Esophagus (tissue), 2 donors: ENCODE results near the gene LIPT2. TPM values are rescaled to one million over a fixed set of nuclear protein-coding genes. Genes with fewer than 3 reads are reported as not detected.

Source experiments
- H3K27ac ChIP-seq, 2 donors: one replicate each; pipeline ENCODE4 v1.5.1; 2013; ENCODE audit warnings: low read depth in 2 of 2, mild to moderate bottlenecking in 2 of 2, inconsistent platforms in 1 of 2, low read length in 1 of 2, moderate library complexity in 1 of 2
- H3K27me3 ChIP-seq, 2 donors: one replicate each; pipeline ENCODE4 v1.6.1; 2013; ENCODE audit warnings: low read length in 2 of 2, control low read depth in 1 of 2, mild to moderate bottlenecking in 1 of 2; ENCODE audit not compliant: insufficient read depth in 2 of 2, control insufficient read depth in 1 of 2
- H3K36me3 ChIP-seq, 2 donors: one replicate each; pipeline ENCODE4 v1.6.1; 2013; ENCODE audit warnings: low read length in 1 of 2; ENCODE audit not compliant: control insufficient read depth in 2 of 2, insufficient read depth in 2 of 2
- H3K4me1 ChIP-seq, 2 donors: one replicate each; pipeline ENCODE4 v1.6.1; 2013; ENCODE audit warnings: low read length in 1 of 2; ENCODE audit not compliant: control insufficient read depth in 2 of 2, insufficient read depth in 2 of 2
- H3K4me3 ChIP-seq, 2 donors: one replicate each; pipeline ENCODE4 v1.5.1; 2013; ENCODE audit warnings: low read length in 2 of 2, mild to moderate bottlenecking in 2 of 2, low read depth in 1 of 2, moderate library complexity in 1 of 2
- H3K9me3 ChIP-seq, 2 donors: one replicate each; pipeline ENCODE4 v1.6.1; 2013; ENCODE audit warnings: mild to moderate bottlenecking in 2 of 2, low read depth in 1 of 2, low read length in 1 of 2, moderate library complexity in 1 of 2; ENCODE audit not compliant: control insufficient read depth in 2 of 2, insufficient read depth in 1 of 2
- WGBS, 2 donors: extraction: QIAGEN DNeasy Blood & Tissue Kit; methylation state at CpG; one replicate each; pipeline ENCODE4 v1.1.7; 2013; 5-methylcytosine and 5-hydroxymethylcytosine counted together
- polyA plus RNA-seq, 2 donors: library from polyadenylated mRNA; stranded (reverse); fragments of 200-250 nt; gene quantifications; one replicate each; pipeline ENCODE4 v1.2.3, GENCODE V29; 2013
- donor health status: healthy with polysubstance abuse.
- donor health status: Bipolar disorder and iron deficiency.

Gene LIPT2
- polyA plus RNA-seq, 2 donors, result 1.5 to 2.5 TPM

DNA sequence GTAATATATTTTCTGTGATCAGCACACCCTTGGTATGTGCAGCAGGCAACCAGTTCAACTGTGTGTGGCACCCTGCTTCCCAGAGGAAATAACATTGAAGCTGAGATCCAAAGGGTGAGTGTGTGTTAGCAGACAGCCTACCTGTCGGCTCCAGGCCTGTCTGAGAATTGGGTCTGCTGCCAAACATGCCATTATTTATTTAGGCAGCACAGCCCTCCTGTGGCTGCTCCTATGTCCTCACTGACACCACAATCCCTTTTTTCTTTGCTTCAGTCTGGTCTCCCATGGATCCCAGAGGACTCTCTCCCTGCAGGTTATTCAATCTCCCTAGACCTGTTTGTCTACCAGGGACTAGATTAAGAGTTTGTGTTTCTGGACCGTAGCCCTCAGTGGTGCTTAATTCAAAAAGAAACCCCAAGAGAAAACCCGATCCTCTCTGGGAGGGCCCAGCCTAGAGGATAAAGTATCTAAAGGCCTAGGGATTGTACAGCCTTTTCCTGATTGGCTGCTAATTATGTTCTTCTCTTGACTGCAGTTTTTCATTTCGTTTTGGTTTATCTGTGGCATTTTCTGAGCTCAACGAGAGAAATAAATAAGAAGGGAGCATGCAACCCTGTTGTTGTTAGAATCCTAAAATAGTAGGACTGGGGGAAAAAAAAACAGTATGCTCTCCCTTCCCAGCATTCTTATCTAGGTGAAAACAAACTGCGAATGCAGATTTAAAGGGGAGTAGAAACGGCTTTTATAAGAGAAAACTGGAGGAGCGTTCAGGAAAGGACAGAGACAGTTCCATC lies 50.3 kb downstream of the LIPT2 start:
- Histone ChIP-seq H3K4me3 (no peak overlapping the region), H3K4me1 (peaks cover 0 to 2% of the 10 kb centered on the region in 2 donors), H3K27ac (no peak overlapping the region), H3K9me3 (no peaks in the 10 kb centered on the region), H3K27me3 (no peaks in the 10 kb centered on the region), H3K36me3 (no peaks in the 10 kb centered on the region)
- 41 to 44% methylated on average over 8 of the region's 8 CpGs for WGBS, 2 donors

DNA sequence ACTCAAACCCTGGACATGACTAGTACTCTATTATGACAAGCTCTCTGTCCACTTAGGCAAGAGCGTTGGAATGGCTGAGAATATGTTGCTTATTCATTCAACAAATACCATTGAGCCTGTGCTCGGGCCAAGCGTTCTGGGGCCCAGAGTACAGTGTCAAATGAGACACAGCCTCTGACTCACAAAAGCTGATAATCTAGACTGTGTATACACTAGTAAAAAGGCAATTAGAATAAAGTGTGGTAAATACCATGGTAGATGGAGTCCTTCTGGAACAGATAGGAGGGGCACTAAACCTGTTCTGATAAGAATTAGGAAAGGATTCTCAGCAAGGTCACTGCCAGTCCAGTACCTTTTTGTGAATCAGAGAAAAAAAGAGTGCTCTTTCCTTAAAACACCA lies 50.9 kb downstream of the LIPT2 start:
- no peak overlapping the region for H3K27ac ChIP-seq
- H3K4me3 ChIP-seq, result no peak overlapping the region
- 37 to 45% methylated on average over 3 of the region's 3 CpGs for WGBS, 2 donors
- H3K4me1 ChIP-seq, result peaks cover 0 to 2% of the 10 kb centered on the region in 2 donors
- H3K27me3 ChIP-seq, result no peaks in the 10 kb centered on the region
- H3K9me3 ChIP-seq, result no peaks in the 10 kb centered on the region
- no peaks in the 10 kb centered on the region for H3K36me3 ChIP-seq

Other genes starting within 250 kb of the LIPT2 start
- under 1 TPM; 0.04 to 0.08 TPM for gene P4HA3, start 182.1 kb downstream of the LIPT2 start, polyA plus RNA-seq
- under 1 TPM; 0.24 to 0.51 TPM for gene PGM2L1, start 95.3 kb downstream of the LIPT2 start, polyA plus RNA-seq
- 1 to 10 TPM; 1.7 to 4.6 TPM for gene KCNE3, start 26.2 kb downstream of the LIPT2 start, polyA plus RNA-seq
- 1 to 10 TPM; 6.0 to 7.2 TPM for gene POLD3, start 98.9 kb upstream of the LIPT2 start, polyA plus RNA-seq
- 1 to 10 TPM; 1.4 to 2.8 TPM for gene CHRDL2, start 237.7 kb upstream of the LIPT2 start, polyA plus RNA-seq